Naive thymus-derived CD8-positive, alpha-beta T cell (primary cell): ENCODE results near the gene ALOX5AP. TPM values are rescaled to one million over a fixed set of nuclear protein-coding genes. Genes with fewer than 3 reads are reported as not detected.

Source experiments
- ATAC-seq, 2 donors: fragments of 150-1000 bp; cut with Tn5 transposase in 1 of 2; sonication (Bioruptor Pico), chemical (Tn5 transposase) in 1 of 2; 1 replicate in 1 of 2; 2 replicates in 1 of 2; pipeline ENCODE4 v1.10.0; 2021; ENCODE audit warnings: mild to moderate bottlenecking in 2 of 2, moderate library complexity in 2 of 2
- POLR2A ChIA-PET: fragments of 350-600 bp; sonication (Branson Sonifier 250); formaldehyde crosslinking; loops from one replicate; lab custom pipeline; 2021; ENCODE audit warnings: antibody characterized with exemption; lab: Charles Lee
- DNase-seq, 10 donors: peaks; one replicate each; pipeline versions ENCODE4 v3.0.0 to v3.0.0-alpha.2; 2020 to 2022
- H3K27ac Mint-ChIP-seq, 10 donors: one replicate each; pipeline ENCODE4 v1.8.0; 2020 to 2022; ENCODE audit warnings: mild to moderate bottlenecking in 10 of 10, mixed read lengths in 10 of 10, moderate library complexity in 4 of 10, inconsistent platforms in 1 of 10
- H3K27me3 Mint-ChIP-seq, 5 donors: one replicate each; pipeline ENCODE4 v1.8.0; 2021 to 2022; ENCODE audit warnings: mixed read lengths in 5 of 5
- H3K36me3 Mint-ChIP-seq, 3 donors: one replicate each; pipeline ENCODE4 v1.8.0; 2020 to 2022; ENCODE audit warnings: mixed read lengths in 3 of 3, mild to moderate bottlenecking in 2 of 3, inconsistent platforms in 1 of 3
- H3K4me1 Mint-ChIP-seq, 4 donors: one replicate each; pipeline ENCODE4 v1.8.0; 2021 to 2022; ENCODE audit warnings: mixed read lengths in 4 of 4
- H3K4me3 Mint-ChIP-seq, 10 donors: one replicate each; pipeline ENCODE4 v1.8.0; 2020 to 2022; ENCODE audit warnings: mild to moderate bottlenecking in 10 of 10, mixed read lengths in 10 of 10, moderate library complexity in 6 of 10, inconsistent platforms in 1 of 10
- H3K9me3 Mint-ChIP-seq, 9 donors: one replicate each; pipeline ENCODE4 v1.8.0; 2020 to 2022; ENCODE audit warnings: mixed read lengths in 9 of 9, mild to moderate bottlenecking in 3 of 9, inconsistent platforms in 1 of 9, moderate library complexity in 1 of 9
- polyA plus RNA-seq, 3 donors: library from polyadenylated mRNA; unstranded; fragments of 300-500 nt; fragmentation: Illumina TruSeq; gene quantifications; one replicate each; pipeline ENCODE4 v1.2.3, GENCODE V29; 2021
- total RNA-seq, 8 experiments: library from RNA in 2 of 8; stranded (reverse) in 2 of 8; gene quantifications; one replicate each; pipeline ENCODE4 v1.2.3 and lab custom pipeline; 2021 to 2026

The ALOX5AP gene
- total and polyA plus RNA-seq, 5 experiments from 2014 or later: 13.6 to 235 (median 137) TPM

- POLR2A ChIA-PET: no interaction called here
- H3K27ac Mint-ChIP-seq: no peak overlapping the region
Measured at GRCh38 chr13:30719525-30719914, 15.8 kb upstream of the ALOX5AP start.

GRCh38 chr13:30720172-30720869 is 15.0 kb upstream of the ALOX5AP start:
- H3K4me3 Mint-ChIP-seq: no peak overlapping the region
- H3K9me3 Mint-ChIP-seq: no peaks in the 10 kb centered on the region
- H3K4me1 Mint-ChIP-seq: peaks cover 0 to 32% (median 0%) of the 10 kb centered on the region in 4 donors
- H3K36me3 Mint-ChIP-seq: no peaks in the 10 kb centered on the region
- POLR2A ChIA-PET: no interaction called here
- no peak overlapping the region for H3K27ac Mint-ChIP-seq
- no peak for ATAC-seq
- H3K27me3 Mint-ChIP-seq: no peaks in the 10 kb centered on the region
- no peak for DNase-seq

More at GRCh38 chr13:30719525-30719914, 15.8 kb upstream of the ALOX5AP start:
- no peaks in the 10 kb centered on the region for H3K36me3 Mint-ChIP-seq
- H3K27me3 Mint-ChIP-seq: no peaks in the 10 kb centered on the region
- no peak for ATAC-seq
- H3K4me3 Mint-ChIP-seq: no peak overlapping the region
- no peak for DNase-seq
- no peaks in the 10 kb centered on the region for H3K9me3 Mint-ChIP-seq
- H3K4me1 Mint-ChIP-seq: peaks cover 0 to 32% (median 0%) of the 10 kb centered on the region in 4 donors

DNA sequence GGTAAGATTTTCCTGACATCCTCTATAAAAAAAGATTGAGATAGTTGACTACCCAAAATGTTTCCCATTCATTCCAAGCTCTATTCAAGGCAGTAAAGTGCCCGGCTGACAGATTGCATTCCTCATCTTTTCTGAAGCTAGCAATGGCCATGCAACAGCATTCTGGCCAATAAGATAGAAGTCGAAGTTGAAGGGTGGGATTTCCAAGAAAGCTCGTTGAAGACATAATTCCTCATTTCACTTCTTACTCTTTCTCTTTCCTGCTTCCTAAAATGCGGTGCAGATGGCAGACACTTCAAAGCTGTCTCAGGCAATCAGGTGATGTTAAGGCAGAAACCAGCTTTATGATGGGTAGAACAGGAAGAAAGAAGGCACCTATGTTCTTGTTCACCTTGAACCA is 13.4 kb upstream of the ALOX5AP start:
- no peaks in the 10 kb centered on the region for H3K36me3 Mint-ChIP-seq
- no peaks in the 10 kb centered on the region for H3K9me3 Mint-ChIP-seq
- H3K27me3 Mint-ChIP-seq: no peaks in the 10 kb centered on the region
- no peak overlapping the region for H3K27ac Mint-ChIP-seq
- POLR2A ChIA-PET: no interaction called here
- ATAC-seq (no peak), DNase-seq (no peak)
- peaks cover 0 to 32% (median 0%) of the 10 kb centered on the region in 4 donors for H3K4me1 Mint-ChIP-seq
- no peak overlapping the region for H3K4me3 Mint-ChIP-seq

DNA sequence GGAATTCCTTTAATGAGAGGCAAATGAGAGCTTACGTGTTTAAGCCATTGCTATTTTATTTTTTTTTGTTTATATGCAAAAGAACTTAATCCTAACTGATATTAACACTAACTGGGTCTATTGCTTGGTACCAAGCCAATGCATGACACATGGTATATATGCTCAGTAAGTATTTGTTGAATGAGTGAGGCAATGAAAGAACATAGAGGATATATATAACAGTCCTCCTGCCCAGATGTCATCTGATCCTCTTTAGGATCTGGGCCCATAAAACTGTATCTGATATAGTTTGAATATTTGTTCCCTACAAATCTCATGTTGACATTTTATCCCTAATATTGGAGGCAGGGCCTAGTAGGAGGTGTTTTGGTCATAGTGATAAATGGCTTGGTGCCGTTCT is 13.0 kb upstream of the ALOX5AP start:
- Mint-ChIP-seq H3K27me3 (no peaks in the 10 kb centered on the region), H3K27ac (no peak overlapping the region), H3K36me3 (no peaks in the 10 kb centered on the region), H3K4me1 (peaks cover 0 to 32% (median 0%) of the 10 kb centered on the region in 4 donors), H3K9me3 (no peaks in the 10 kb centered on the region), H3K4me3 (no peak overlapping the region)
- ATAC-seq (no peak), DNase-seq (no peak)
- POLR2A ChIA-PET: no interaction called here

DNA sequence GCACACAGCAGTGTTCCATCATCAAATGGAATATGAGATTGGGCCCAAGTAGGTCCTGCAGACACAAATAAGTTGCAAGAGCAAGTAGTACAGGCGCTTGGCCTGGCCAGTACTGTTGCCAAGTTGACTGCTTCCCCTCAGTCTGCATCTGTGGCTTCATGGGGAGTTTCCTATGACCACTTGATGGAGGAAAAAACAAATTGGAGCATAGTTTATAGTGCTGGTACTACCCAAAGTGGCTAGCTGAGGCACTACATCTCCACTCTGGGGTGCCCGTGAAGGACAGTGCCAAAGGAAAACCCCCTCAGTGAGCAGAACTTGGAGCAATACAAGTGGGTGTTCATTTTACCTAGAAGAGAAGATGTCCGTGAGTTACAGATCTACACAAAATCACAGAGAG is 10.6 kb upstream of the ALOX5AP start:
- DNase-seq (no peak), ATAC-seq (no peak)
- POLR2A ChIA-PET: interaction anchor here (1.1 kb wide), 1 partner anchor 20 kb away, joined by 3 read pairs; no protein-coding TSS in a partner anchor
- Mint-ChIP-seq H3K36me3 (no peaks in the 10 kb centered on the region), H3K27ac (no peak overlapping the region), H3K4me1 (peaks cover 0 to 21% (median 0%) of the 10 kb centered on the region in 4 donors), H3K4me3 (no peak overlapping the region), H3K27me3 (no peaks in the 10 kb centered on the region), H3K9me3 (peaks cover 0 to 1% (median 0%) of the 10 kb centered on the region in 9 donors)

DNA sequence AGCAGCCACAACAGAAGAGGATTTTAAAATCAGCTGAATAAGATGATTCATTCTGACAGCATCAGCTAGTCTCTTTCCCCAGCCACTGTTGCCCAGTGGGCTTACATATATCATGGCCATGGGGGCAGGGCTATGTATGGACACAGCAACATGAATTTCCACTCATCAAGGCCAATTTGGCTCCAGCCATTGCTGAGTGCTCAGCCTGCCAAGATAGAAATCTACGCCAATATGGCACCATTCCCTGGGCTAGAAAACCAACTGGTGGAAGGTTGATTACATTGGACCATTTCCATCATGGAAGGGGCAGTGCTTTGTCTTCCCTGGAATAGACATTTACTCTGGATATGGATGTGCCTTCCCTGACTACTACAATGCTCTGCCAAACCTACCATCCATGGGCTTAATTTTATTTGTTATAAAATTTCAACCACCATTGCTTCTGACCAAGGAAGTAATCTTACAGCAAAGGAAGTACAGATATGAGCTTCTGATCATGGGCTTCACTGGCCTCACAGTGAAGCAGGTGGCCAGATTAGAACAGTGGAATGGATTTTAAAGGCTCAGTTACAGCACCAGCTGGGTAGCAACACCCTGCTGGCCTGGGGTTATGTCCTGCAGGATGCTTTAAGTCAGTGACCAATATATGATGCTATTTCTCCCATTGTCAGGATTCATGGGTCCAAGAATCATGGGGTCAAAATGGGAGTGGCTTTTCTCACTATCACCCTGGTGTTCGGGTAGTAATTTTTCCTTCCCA is 9.8 kb upstream of the ALOX5AP start:
- Mint-ChIP-seq H3K27me3 (peaks cover 0 to 1% (median 0%) of the 10 kb centered on the region in 5 donors), H3K9me3 (peaks cover 0 to 1% (median 0%) of the 10 kb centered on the region in 9 donors), H3K4me3 (no peak overlapping the region), H3K4me1 (peaks cover 0 to 15% (median 0%) of the 10 kb centered on the region in 4 donors), H3K36me3 (no peaks in the 10 kb centered on the region), H3K27ac (peak overlapping the region in 1 of 10 donors; percentile 53)
- ATAC-seq (no peak), DNase-seq (no peak)
- POLR2A ChIA-PET: no interaction called here

DNA sequence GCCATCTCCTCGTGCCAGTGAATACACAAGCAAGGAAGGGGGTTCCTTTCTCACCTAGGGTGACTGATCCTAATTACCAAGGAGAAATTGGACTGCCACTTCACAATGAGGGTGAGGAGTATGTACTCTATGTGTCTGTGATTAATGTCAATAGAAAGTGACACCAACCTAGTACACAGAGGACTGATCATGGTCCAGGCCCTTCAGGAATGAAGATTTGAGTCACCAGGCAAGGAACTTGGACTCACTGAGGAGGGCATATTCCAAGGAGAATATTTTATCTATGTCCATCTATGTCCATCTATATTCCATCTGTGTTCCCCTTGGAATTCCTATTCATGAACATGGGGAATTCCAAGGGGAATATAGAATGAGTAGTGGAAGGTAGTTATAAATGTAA is 9.2 kb upstream of the ALOX5AP start:
- H3K36me3 Mint-ChIP-seq: no peaks in the 10 kb centered on the region
- H3K9me3 Mint-ChIP-seq: peaks cover 0 to 1% (median 0%) of the 10 kb centered on the region in 9 donors
- no peak overlapping the region for H3K4me3 Mint-ChIP-seq
- peaks cover 0 to 8% (median 0%) of the 10 kb centered on the region in 4 donors for H3K4me1 Mint-ChIP-seq
- DNase-seq (no peak), ATAC-seq (no peak)
- peaks cover 0 to 1% (median 0%) of the 10 kb centered on the region in 5 donors for H3K27me3 Mint-ChIP-seq
- POLR2A ChIA-PET: no interaction called here
- H3K27ac Mint-ChIP-seq: no peak overlapping the region

GRCh38 chr13:30727491-30728355 is 7.6 kb upstream of the ALOX5AP start:
- Mint-ChIP-seq H3K4me1 (peaks cover 0 to 3% (median 1%) of the 10 kb centered on the region in 4 donors), H3K9me3 (peaks cover 0 to 1% (median 0%) of the 10 kb centered on the region in 9 donors), H3K4me3 (no peak overlapping the region), H3K36me3 (no peaks in the 10 kb centered on the region), H3K27ac (no peak overlapping the region), H3K27me3 (peaks cover 0 to 1% (median 0%) of the 10 kb centered on the region in 5 donors)
- POLR2A ChIA-PET: no interaction called here
- ATAC-seq: no peak
- DNase-seq: no peak

- no peak overlapping the region for H3K4me3 Mint-ChIP-seq
- DNase-seq (no peak), ATAC-seq (no peak)
- peaks cover 0 to 1% (median 0%) of the 10 kb centered on the region in 5 donors for H3K27me3 Mint-ChIP-seq
- H3K9me3 Mint-ChIP-seq: peaks cover 0 to 1% (median 0%) of the 10 kb centered on the region in 9 donors
- H3K36me3 Mint-ChIP-seq: no peaks in the 10 kb centered on the region
- POLR2A ChIA-PET: interaction anchor here (1.7 kb wide), 1 partner anchor 9 kb away, joined by 3 read pairs; no protein-coding TSS in a partner anchor
- H3K27ac Mint-ChIP-seq: no peak overlapping the region
- H3K4me1 Mint-ChIP-seq: peaks cover 5 to 17% (median 10%) of the 10 kb centered on the region in 4 donors
Measured at GRCh38 chr13:30729801-30730200, 5.5 kb upstream of the ALOX5AP start.

DNA sequence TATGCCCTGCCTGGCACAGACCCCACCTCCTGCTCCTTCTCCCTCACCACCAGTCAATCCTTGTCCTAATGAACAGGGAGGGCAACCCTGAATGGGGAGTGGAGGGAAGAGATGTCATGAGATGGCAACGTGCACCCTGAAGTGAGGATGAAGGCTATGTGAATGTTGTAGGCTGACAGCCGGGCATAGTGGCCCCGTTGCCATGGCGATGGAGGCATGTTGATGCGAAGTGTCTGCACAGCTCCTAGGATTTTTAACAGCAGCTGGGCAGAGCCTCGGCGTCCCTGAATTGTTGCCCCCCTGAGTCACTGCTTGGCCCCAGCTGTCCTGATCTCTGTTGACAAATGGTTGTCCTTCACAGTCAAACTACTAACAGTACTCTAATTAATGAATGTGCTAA is 4.8 kb upstream of the ALOX5AP start:
- Mint-ChIP-seq H3K27me3 (peaks cover 0 to 1% (median 0%) of the 10 kb centered on the region in 5 donors), H3K27ac (no peak overlapping the region), H3K4me3 (no peak overlapping the region), H3K36me3 (no peaks in the 10 kb centered on the region), H3K4me1 (peaks cover 6 to 24% (median 17%) of the 10 kb centered on the region in 4 donors), H3K9me3 (peaks cover 0 to 1% (median 0%) of the 10 kb centered on the region in 9 donors)
- no peak for ATAC-seq
- POLR2A ChIA-PET: interaction anchor here (1.7 kb wide), 1 partner anchor 8 kb away, joined by 3 read pairs; no protein-coding TSS in a partner anchor
- DNase-seq: no peak

GRCh38 chr13:30731361-30732045 is 3.8 kb upstream of the ALOX5AP start:
- ATAC-seq (no peak), DNase-seq (no peak)
- Mint-ChIP-seq H3K4me1 (peaks cover 6 to 33% (median 25%) of the 10 kb centered on the region in 4 donors), H3K36me3 (no peaks in the 10 kb centered on the region), H3K27me3 (peaks cover 0 to 1% (median 0%) of the 10 kb centered on the region in 5 donors), H3K9me3 (peaks cover 0 to 1% (median 0%) of the 10 kb centered on the region in 9 donors), H3K4me3 (no peak overlapping the region), H3K27ac (peak overlapping the region in 1 of 10 donors; percentile 67)
- POLR2A ChIA-PET: interaction anchor here (0.7 kb wide), 1 partner anchor 19 kb away, joined by 3 read pairs; no protein-coding TSS in a partner anchor

GRCh38 chr13:30732046-30732390 is 3.3 kb upstream of the ALOX5AP start:
- Mint-ChIP-seq H3K9me3 (peaks cover 0 to 1% (median 0%) of the 10 kb centered on the region in 9 donors), H3K4me1 (peaks cover 9 to 38% (median 30%) of the 10 kb centered on the region in 4 donors), H3K4me3 (no peak overlapping the region), H3K27me3 (peaks cover 0 to 1% (median 0%) of the 10 kb centered on the region in 5 donors), H3K27ac (peak overlapping the region in 1 of 10 donors; percentile 67), H3K36me3 (no peaks in the 10 kb centered on the region)
- POLR2A ChIA-PET: no interaction called here
- ATAC-seq (no peak), DNase-seq (no peak)
